ENCODE measurements around the gene USH1C. TPM values are rescaled to one million over a fixed set of nuclear protein-coding genes. Genes with fewer than 3 reads are reported as not detected.

The USH1C gene
- total RNA-seq, 2 experiments from 2014 or later, result not detected

GRCh38 chr11:17483505-17483904 is 60.7 kb downstream of the USH1C start:
- CTCF ChIA-PET, result no interaction called here
- POLR2A ChIA-PET, result no interaction called here

DNA sequence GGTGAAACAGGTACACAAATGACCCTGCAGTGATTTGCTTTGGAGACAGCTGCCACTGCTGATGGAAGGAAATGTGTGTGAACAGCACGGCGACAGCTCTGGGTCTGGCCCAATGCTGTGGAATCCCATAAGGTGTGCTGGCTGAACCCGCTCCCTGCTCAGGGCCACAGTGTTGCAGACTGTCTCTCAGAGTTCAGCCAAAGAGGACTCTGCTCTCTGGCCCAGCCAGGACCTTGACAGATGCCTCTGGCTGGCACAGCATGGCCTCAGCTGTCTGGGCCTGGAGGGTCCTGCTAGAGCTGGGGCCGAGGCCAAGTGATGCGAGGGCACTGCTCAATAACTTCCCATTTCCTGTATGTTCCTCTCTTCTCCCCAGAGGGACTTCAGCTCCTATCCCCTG is 62.3 kb downstream of the USH1C start:
- ChIA-PET POLR2A (no interaction called here), CTCF (no interaction called here)

DNA sequence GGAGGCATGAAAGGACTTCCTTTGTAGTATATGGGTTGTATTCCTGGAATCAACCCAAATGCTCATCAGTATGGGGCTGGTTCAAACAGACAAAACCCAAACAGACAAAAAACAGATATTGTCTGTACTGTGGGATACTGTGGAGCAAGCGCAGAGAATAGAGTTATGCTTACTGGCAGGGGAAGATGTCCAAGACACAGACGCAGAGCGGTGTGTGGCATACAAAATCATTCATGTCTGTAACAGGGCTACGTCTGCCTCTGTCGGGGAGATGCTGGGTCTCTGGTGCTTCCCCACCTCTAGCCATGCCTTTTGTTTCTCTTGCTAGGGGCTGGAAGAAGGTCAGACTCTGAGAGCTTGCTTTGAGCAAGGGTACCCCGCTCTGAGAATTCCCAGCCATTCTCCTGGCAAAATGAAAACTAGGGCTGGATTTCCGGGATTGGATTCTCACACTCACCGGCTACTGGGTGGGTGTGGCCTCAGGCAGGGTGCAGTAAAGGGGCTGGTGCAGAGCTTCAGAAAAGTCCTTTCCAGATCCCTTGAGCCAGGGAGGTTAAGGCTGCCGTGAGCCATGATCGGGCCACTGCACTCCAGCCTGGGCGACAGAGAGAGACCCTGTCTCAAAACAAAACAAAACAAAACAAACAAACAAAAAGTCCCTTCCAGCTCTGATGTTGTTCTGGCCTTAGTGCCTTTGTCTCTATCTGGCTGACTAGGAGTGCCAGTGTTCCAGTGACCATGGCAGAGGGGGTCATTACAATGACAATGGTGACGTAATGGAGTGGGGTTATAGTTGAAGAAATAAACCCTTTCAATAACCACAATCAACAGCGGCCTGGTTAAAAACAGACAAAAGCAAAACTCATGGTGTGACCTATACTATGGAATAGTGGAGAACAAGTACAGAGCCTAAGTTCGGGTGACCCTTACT is 64.7 kb downstream of the USH1C start:
- CTCF ChIA-PET, result no interaction called here
- POLR2A ChIA-PET, result no interaction called here

- ChIA-PET CTCF (no interaction called here), POLR2A (no interaction called here)
Observed at GRCh38 chr11:17478070-17478469, 66.1 kb downstream of the USH1C start.

DNA sequence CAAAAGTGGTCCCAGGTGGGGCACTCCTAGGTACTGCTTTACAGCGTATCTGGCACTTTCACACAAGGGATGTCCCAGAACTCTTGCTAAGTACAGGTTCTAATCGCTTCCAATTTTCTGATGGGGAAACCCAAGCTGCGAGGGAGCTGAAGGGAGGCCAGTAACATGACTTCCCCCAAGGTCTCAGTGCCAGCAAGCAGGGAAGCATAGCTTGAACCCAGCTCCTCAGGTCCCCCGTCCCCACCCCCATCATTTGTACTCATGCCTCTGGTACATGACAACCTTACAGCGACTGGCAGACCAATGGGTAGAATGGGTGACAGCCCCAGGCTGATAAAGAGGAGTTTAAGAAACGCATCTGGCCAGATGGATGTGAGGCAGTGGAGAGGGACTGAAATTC is 66.9 kb downstream of the USH1C start:
- POLR2A ChIA-PET, result no interaction called here
- CTCF ChIA-PET, result no interaction called here

- CTCF ChIA-PET, result no interaction called here
Observed at GRCh38 chr11:17477084-17477333, 67.2 kb downstream of the USH1C start.

DNA sequence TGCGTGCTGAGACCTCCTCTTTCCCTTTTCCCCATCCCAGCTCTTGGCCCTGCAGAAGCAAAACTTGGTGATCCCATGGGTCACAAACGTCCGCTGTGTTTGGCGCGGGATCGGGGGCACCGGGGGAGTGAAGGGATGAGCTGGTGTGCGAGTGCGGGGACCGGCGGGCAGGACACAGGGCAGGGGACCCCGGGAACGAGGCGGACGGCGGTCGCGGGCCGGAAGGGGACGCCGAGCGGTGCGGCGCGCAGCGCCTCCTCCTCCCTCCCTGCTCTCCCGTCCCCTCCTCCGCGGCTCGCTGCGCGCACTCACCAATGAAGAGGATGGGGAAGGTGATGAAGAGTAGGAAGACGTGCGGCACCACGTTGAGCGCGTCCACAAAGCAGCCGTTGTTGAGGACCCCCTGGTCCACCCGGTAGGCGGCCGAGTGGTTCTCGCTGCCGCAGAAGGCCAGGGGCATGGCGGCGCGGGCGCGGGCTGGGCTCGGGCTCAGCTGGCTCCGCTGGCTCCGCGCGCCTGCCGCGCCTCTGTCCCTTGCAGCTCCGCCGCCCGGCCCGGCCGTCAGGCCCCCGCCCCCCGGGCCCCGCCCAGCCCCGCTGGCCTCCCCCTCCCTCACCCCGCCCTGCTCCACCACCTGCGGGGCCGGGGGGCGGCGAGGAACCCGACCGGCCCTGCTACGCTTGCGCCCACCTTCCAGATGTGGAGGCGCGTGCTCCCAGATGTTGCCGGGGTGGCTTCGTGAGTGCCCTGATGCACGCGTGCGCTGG is 67.7 kb downstream of the USH1C start, which contains the start of gene ABCC8:
Gene ABCC8 (minus strand): TSS at position 529 of the 767 bp plus-strand sequence. CDS start 69 bp downstream, at position 460.
- POLR2A ChIA-PET, result no interaction called here
- CTCF ChIA-PET, result interaction anchor here (1.3 kb wide), 1 partner anchor 93 kb away, joined by 4 read pairs; no protein-coding TSS in a partner anchor

More at GRCh38 chr11:17477084-17477333, 67.2 kb downstream of the USH1C start:
- POLR2A ChIA-PET, result no interaction called here

DNA sequence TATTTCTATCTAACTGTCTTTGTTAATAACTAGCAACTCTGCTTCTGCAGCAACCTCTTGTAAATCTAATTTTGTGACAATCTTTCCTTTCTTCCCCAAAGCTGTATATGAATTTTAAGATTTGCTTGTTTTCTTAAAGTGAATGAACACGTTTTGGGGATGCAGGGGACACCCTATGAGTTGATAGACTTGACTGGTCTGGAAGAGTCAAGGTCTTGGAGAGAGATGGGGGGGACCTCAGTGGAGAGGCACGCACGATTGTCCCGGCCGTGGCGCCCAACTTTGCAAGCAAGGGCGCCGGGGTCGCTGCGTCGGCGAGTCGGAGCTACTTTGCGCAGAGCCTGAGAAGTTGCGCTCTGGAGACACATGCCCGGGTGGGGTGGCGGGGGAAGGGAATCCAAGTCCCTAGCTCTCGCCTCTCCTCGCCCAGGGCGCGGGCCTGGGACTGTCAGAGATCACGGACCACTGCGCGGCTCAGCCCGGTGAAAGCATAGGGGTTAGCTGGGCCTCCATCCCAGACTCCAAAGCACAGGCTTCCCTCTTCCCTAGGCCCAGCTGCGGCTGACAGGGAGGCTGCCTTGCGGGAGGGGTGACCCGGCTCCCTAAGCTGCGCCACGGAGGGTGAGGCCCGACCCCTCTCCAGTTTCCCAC is 68.4 kb downstream of the USH1C start:
- ChIA-PET POLR2A (no interaction called here), CTCF (interaction anchor here (1.3 kb wide), 1 partner anchor 92 kb away, joined by 4 read pairs; no protein-coding TSS in a partner anchor)

GRCh38 chr11:17473071-17473744 is 71.0 kb downstream of the USH1C start:
- CTCF ChIA-PET, result no interaction called here

GRCh38 chr11:17472467-17472866 is 71.7 kb downstream of the USH1C start:
- ChIA-PET POLR2A (no interaction called here), CTCF (no interaction called here)

More at GRCh38 chr11:17473071-17473744, 71.0 kb downstream of the USH1C start:
- POLR2A ChIA-PET, result no interaction called here

DNA sequence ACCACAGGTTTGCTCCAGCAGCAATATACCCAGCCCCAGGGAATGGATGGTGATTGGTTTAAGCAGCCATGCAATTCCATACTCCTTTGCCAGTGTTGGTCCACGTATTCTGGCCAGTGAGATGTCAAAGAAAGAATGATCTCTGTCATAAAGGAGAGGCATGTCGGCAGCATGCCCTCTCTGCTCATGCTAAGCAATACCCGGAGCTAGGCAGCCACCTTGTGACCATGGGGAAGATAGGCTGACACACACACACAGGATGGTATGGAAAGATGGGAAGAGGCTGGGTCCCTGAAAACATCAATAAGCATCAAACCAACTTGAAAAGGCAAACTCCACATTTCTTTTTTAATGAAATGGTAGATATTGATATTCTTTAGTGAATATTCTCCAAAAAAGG is 72.7 kb downstream of the USH1C start:
- POLR2A ChIA-PET, result no interaction called here
- CTCF ChIA-PET, result no interaction called here

GRCh38 chr11:17469998-17470397 is 74.2 kb downstream of the USH1C start:
- ChIA-PET CTCF (no interaction called here), POLR2A (no interaction called here)

DNA sequence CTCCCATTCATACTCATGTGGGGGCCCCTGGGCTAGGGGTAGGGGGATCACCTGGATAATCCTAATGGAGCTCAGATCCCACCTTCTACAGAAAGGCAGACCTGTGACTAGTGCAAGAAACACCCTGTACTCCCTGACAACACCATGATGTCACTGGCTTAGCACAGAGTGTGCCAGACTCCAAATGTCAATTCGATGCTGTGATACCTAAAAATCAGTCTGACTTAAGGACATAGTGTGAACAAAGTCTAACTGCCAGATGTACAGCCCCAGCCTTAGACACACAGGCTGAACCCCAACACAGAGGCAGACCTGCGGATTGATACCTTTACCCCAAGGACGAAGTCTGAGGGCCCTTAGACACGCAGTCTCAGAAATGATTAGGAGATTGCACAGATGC is 76.1 kb downstream of the USH1C start:
- ChIA-PET POLR2A (no interaction called here), CTCF (no interaction called here)

- ChIA-PET CTCF (interaction anchor here (0.7 kb wide), 1 partner anchor 74 kb away, joined by 3 read pairs; no protein-coding TSS in a partner anchor), POLR2A (no interaction called here)
Observed at GRCh38 chr11:17463546-17464174, 80.6 kb downstream of the USH1C start.

DNA sequence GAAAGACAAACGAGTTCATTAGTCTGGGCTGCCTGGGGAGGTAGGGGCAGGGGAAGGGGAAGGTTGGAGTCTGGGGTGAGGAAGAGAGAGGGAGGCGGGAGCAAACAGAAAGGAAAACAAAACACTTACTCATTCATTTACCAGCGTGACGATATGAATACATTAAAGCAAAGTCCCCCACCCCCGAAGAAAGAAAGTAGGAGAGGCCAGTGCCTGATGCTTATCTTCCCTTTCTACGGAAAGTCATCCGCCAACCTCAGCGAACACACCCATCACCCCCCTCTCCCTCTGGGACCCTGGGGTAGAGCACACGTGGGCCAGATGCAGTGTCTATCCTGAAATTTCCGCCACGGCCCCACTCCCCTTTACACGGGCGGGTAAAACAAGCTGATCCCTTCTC is 81.3 kb downstream of the USH1C start:
- ChIA-PET CTCF (no interaction called here), POLR2A (no interaction called here)

DNA sequence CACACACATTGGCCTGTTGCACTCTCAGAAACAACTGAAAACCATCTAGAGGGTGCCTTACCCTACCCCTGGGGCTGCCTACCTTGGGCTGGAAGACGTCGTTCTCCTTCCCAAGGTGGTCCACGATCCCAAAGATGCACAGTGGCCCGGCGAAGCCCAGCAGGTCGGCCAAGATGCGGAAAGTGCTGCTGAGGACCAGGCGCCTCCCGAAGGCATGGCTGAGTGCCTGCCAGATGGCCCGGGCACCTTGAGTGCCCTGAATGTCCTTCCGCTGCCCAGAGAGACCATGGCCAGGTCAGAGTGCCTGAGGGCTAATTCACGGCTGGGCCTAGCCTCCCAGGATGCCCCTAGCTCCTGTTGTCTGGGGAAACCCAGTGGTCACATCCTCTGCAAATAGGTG is 83.8 kb downstream of the USH1C start:
- POLR2A ChIA-PET, result no interaction called here
- CTCF ChIA-PET, result no interaction called here

DNA sequence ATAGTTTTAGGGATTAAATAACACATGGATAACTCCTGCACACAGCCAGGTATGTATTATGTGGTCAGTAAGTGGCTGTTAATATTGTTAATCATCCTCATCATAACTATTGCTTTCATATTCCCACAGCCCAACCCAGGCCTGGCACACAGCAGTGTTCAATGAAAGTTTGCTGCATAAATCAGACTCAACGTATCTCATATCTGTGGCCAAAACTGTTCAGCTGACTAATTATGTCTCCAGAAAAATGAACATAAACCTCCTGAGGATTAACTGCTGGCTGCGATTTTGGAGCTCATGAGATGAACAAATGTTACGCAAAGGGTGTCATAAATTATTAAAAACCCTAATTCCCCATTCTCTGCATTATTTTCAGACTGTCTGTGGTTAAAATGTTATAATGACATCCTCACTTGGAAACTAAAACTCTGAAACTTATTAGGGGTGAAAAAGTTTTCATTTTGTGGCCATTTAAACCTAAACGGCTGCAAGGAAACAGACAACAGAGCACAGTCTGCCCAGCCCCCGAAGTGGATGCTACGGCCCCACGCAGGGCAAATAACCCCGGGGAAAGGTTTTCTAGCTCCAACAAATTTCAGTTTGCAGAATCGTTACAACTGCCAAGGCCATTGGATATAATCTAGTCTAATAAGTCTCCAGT is 84.8 kb downstream of the USH1C start:
- ChIA-PET CTCF (no interaction called here), POLR2A (no interaction called here)

DNA sequence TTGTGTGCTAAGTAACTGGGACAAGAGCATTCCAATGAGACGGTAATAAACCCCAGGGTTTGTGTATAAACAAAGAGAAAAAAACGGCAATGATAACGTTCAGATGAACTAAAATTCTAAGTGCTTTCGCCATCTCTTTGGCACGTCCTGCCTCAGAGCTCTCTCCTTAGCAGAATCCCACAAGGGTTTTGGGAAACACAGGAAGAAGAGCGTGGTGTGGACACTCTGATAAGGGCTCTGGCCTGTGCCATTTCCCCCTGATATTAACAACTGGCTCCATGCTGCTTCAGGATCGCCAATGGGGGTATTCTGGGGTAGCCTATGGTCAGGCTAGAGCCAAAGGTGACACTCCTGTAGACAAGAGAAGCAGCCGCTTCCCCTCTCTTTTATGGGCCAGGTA is 85.9 kb downstream of the USH1C start:
- ChIA-PET POLR2A (no interaction called here), CTCF (no interaction called here)

GRCh38 chr11:17457396-17458173 is 86.6 kb downstream of the USH1C start:
- ChIA-PET CTCF (no interaction called here), POLR2A (no interaction called here)

Measured in activated CD8-positive, alpha-beta memory T cell treated with anti-CD3 and anti-CD28 coated beads for 36 hours (primary cell).